Caco-2 (cell line): ENCODE measurements around the gene EXD3. TPM values are rescaled to one million over a fixed set of nuclear protein-coding genes. Genes with fewer than 3 reads are reported as not detected.
A peak's percentile ranks its signal among the peaks of the same experiment; 100 is the strongest.

Source experiments
- BruUV-seq: library from RNA; stranded (reverse); fragments of 400-500 nt; replicated peaks from 2 replicates; lab custom pipeline; 2021; lab: Mats Ljungman, UMichigan
- CTCF ChIA-PET: fragments of 300-600 bp; sonication (Branson Sonifier 250); formaldehyde crosslinking; loops from one replicate; lab custom pipeline; 2022; ENCODE audit warnings: antibody characterized with exemption; lab: Charles Lee
- POLR2A ChIA-PET: fragments of 300-600 bp; sonication (Branson Sonifier 250); formaldehyde crosslinking; loops from one replicate; lab custom pipeline; 2022; ENCODE audit warnings: antibody characterized with exemption; lab: Charles Lee
- DNase-seq, 2 experiments: peaks; one replicate each; pipeline versions ENCODE4 v3.0.0 to v3.0.0-alpha.2; 2020 to 2022
- H3K27me3 ChIP-seq: replicated peaks from 2 replicates; pipeline ENCODE4 v1.6.0; 2011; ENCODE audit warnings: low read length; ENCODE audit not compliant: control insufficient read depth, insufficient read depth
- H3K36me3 ChIP-seq: 2 replicates; pipeline ENCODE4 v1.5.1; 2011; ENCODE audit warnings: low read length; ENCODE audit not compliant: control insufficient read depth, insufficient read depth
- H3K4me1 ChIP-seq: fragments of 250-450 bp; sonication (Bioruptor Pico); 2 replicates; pipeline ENCODE4 v1.5.1; 2020; ENCODE audit warnings: mild to moderate bottlenecking
- H3K4me3 ChIP-seq: 2 replicates; pipeline ENCODE4 v1.5.1; 2011; ENCODE audit warnings: low read depth, mild to moderate bottlenecking, control low read depth, low read length
- H3K9me3 ChIP-seq: fragments of 250-450 bp; sonication (Bioruptor Pico); 2 replicates; pipeline ENCODE4 v1.5.1; 2020; ENCODE audit warnings: mild to moderate bottlenecking, moderate library complexity
- H3K27ac Mint-ChIP-seq: one replicate; pipeline ENCODE4 v1.8.0; 2022; ENCODE audit warnings: mixed read lengths; ENCODE audit not compliant: unreplicated experiment
- H3K27me3 Mint-ChIP-seq: one replicate; pipeline ENCODE4 v1.8.0; 2022; ENCODE audit warnings: mixed read lengths; ENCODE audit not compliant: insufficient read depth, unreplicated experiment
- H3K36me3 Mint-ChIP-seq: one replicate; pipeline ENCODE4 v1.8.0; 2022; ENCODE audit warnings: mild to moderate bottlenecking, mixed read lengths; ENCODE audit not compliant: insufficient read depth, unreplicated experiment
- H3K4me1 Mint-ChIP-seq: one replicate; pipeline ENCODE4 v1.8.0; 2022; ENCODE audit warnings: low read depth, mixed read lengths; ENCODE audit not compliant: unreplicated experiment
- H3K4me3 Mint-ChIP-seq: one replicate; pipeline ENCODE4 v1.8.0; 2022; ENCODE audit warnings: mild to moderate bottlenecking, moderate library complexity, mixed read lengths; ENCODE audit not compliant: unreplicated experiment
- H3K9me3 Mint-ChIP-seq: one replicate; pipeline ENCODE4 v1.8.0; 2022; ENCODE audit warnings: mixed read lengths; ENCODE audit not compliant: unreplicated experiment
- CTCF ChIP-seq, 2 experiments: fragments of 200-600 bp in 1 of 2; IDR thresholded peaks; 1 replicate in 1 of 2; 2 replicates in 1 of 2; pipeline versions ENCODE4 v1.5.1 to v1.8.0; 2011 to 2022; ENCODE audit warnings: antibody characterized with exemption in 1 of 2, control low read depth in 1 of 2, inconsistent platforms in 1 of 2, low read depth in 1 of 2, low read length in 1 of 2, mild to moderate bottlenecking in 1 of 2, moderate library complexity in 1 of 2; ENCODE audit not compliant: insufficient read depth in 1 of 2, severe bottlenecking in 1 of 2, unreplicated experiment in 1 of 2
- intact Hi-C: fragments of 100-400 bp; cut with micrococcal nuclease; formaldehyde crosslinking; loops from one replicate; pipeline ENCODE4 v1.10.0; 2022; ENCODE audit not compliant: unreplicated experiment
- total RNA-seq: library from RNA; stranded (reverse); gene quantifications from 2 replicates; pipeline ENCODE4 v1.2.3, GENCODE V29; 2022

EXD3 gene
- total RNA-seq, 1 experiment from 2014 or later = 10.9 TPM

GRCh38 chr9:137319011-137319738, 103.8 kb downstream of the EXD3 start:
- peak; percentile 30 to 56 for TF ChIP-seq CTCF (IDR thresholded peaks at IDR 0.05; ENCODE audit: insufficient read depth in 1 of 2, low read depth in 1 of 2, low read length in 1 of 2, severe bottlenecking in 1 of 2, unreplicated experiment in 1 of 2)
- peak; percentile 53 to 54 for DNase-seq
- H3K4me1 Mint-ChIP-seq = no peaks in the 10 kb centered on the region
- H3K4me3 ChIP-seq = no peak overlapping the region
- ChIA-PET POLR2A (interaction anchor here (0.7 to 1.3 kb wide), 2 partner anchors 17 to 104 kb away, joined by 3 to 5 read pairs; partner anchors contain the start of genes EXD3 and NRARP), CTCF (interaction anchor here (0.5 to 2.4 kb wide), 5 partner anchors 12 to 32 kb away, joined by 3 to 11 read pairs (median 3); partner anchors contain the start of gene NRARP)
- intact Hi-C loops = no loop called here
- peaks cover 19% of the 10 kb centered on the region for H3K4me1 ChIP-seq
- no peaks in the 10 kb centered on the region for H3K27me3 ChIP-seq
- no peaks in the 10 kb centered on the region for H3K36me3 Mint-ChIP-seq
- H3K9me3 Mint-ChIP-seq = no peaks in the 10 kb centered on the region
- H3K9me3 ChIP-seq = no peaks in the 10 kb centered on the region
- no peaks in the 10 kb centered on the region for H3K27me3 Mint-ChIP-seq
- no peak overlapping the region for H3K27ac Mint-ChIP-seq
- no peaks in the 10 kb centered on the region for H3K36me3 ChIP-seq
- no peak overlapping the region for H3K4me3 Mint-ChIP-seq
- no TSS peak for BruUV-seq

GRCh38 chr9:137318602-137319001, 104.4 kb downstream of the EXD3 start:
- Mint-ChIP-seq H3K27me3 (no peaks in the 10 kb centered on the region), H3K27ac (no peak overlapping the region), H3K4me3 (no peak overlapping the region), H3K9me3 (no peaks in the 10 kb centered on the region), H3K36me3 (no peaks in the 10 kb centered on the region), H3K4me1 (no peaks in the 10 kb centered on the region)
- TF ChIP-seq CTCF (IDR thresholded peaks at IDR 0.05; ENCODE audit: insufficient read depth in 1 of 2, low read depth in 1 of 2, low read length in 1 of 2, severe bottlenecking in 1 of 2, unreplicated experiment in 1 of 2) = no peak
- POLR2A ChIA-PET = interaction anchor here (1.3 kb wide), 1 partner anchor 16 kb away, joined by 5 read pairs; the partner anchor contains the start of gene NRARP
- H3K27me3 ChIP-seq = no peaks in the 10 kb centered on the region
- H3K4me3 ChIP-seq = no peak overlapping the region
- DNase-seq = no peak
- intact Hi-C loops = no loop called here
- CTCF ChIA-PET = interaction anchor here (0.5 to 2.4 kb wide), 5 partner anchors 11 to 272 kb away, joined by 3 to 11 read pairs (median 3); partner anchors contain the start of genes NPDC1 and NRARP
- no peaks in the 10 kb centered on the region for H3K9me3 ChIP-seq
- no peaks in the 10 kb centered on the region for H3K36me3 ChIP-seq
- H3K4me1 ChIP-seq = peaks cover 25% of the 10 kb centered on the region
- no TSS peak for BruUV-seq

GRCh38 chr9:137317718-137318511, 105.0 kb downstream of the EXD3 start:
- peaks cover 32% of the 10 kb centered on the region for H3K4me1 ChIP-seq
- no peak overlapping the region for H3K4me3 Mint-ChIP-seq
- H3K27me3 Mint-ChIP-seq = no peaks in the 10 kb centered on the region
- H3K4me1 Mint-ChIP-seq = no peaks in the 10 kb centered on the region
- no peak for TF ChIP-seq CTCF (IDR thresholded peaks at IDR 0.05; ENCODE audit: insufficient read depth in 1 of 2, low read depth in 1 of 2, low read length in 1 of 2, severe bottlenecking in 1 of 2, unreplicated experiment in 1 of 2)
- no peaks in the 10 kb centered on the region for H3K9me3 Mint-ChIP-seq
- intact Hi-C loops = no loop called here
- ChIA-PET CTCF (interaction anchor here (1.0 to 2.4 kb wide), 4 partner anchors 15 to 271 kb away, joined by 3 to 11 read pairs (median 6); partner anchors contain the start of genes NPDC1 and NRARP), POLR2A (no interaction called here)
- H3K4me3 ChIP-seq = no peak overlapping the region
- no peak for DNase-seq
- H3K36me3 ChIP-seq = no peaks in the 10 kb centered on the region
- H3K27ac Mint-ChIP-seq = no peak overlapping the region
- BruUV-seq = no TSS peak
- H3K9me3 ChIP-seq = no peaks in the 10 kb centered on the region
- no peaks in the 10 kb centered on the region for H3K36me3 Mint-ChIP-seq
- H3K27me3 ChIP-seq = no peaks in the 10 kb centered on the region
